Astrocyte (in vitro differentiated cells and primary cell): Measurements from ENCODE around the gene STAT1.

ENCODE experiments used
- EZH2 ChIP-seq: IDR thresholded peaks from 2 replicates; pipeline ENCODE4 v1.6.1; 2012; ENCODE audit warnings: mild to moderate bottlenecking, low read length, inconsistent platforms; ENCODE audit not compliant: insufficient read depth
- TF ChIP-seq, protein P1 (sequence below): IDR thresholded peaks from 2 replicates; pipeline ENCODE4 v1.5.1; 2011; ENCODE audit warnings: low read depth, mild to moderate bottlenecking, inconsistent platforms, low read length, moderate library complexity; ENCODE audit not compliant: insufficient read depth

DNA sequence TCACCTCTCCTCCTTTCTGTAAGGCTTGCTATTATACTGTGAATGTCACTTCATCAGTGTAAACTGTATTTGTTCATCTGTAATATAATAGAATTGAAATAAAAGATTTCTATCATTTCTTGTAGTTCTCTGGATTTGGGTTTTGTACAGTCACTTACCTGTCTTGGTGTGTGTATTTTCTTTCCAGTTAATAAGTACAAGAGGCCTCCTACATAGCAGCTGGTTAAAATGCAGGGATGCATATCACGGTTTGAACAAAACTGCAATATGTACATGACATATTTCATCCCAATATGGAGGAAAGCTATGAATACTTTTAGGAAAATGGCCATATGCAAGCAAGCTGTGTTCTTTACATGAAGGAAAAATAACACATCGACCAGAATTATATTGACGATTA, 5.4 kb upstream of the STAT1 start:
- TF ChIP-seq, protein P1, sequence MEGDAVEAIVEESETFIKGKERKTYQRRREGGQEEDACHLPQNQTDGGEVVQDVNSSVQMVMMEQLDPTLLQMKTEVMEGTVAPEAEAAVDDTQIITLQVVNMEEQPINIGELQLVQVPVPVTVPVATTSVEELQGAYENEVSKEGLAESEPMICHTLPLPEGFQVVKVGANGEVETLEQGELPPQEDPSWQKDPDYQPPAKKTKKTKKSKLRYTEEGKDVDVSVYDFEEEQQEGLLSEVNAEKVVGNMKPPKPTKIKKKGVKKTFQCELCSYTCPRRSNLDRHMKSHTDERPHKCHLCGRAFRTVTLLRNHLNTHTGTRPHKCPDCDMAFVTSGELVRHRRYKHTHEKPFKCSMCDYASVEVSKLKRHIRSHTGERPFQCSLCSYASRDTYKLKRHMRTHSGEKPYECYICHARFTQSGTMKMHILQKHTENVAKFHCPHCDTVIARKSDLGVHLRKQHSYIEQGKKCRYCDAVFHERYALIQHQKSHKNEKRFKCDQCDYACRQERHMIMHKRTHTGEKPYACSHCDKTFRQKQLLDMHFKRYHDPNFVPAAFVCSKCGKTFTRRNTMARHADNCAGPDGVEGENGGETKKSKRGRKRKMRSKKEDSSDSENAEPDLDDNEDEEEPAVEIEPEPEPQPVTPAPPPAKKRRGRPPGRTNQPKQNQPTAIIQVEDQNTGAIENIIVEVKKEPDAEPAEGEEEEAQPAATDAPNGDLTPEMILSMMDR = no peak
- no peak for TF ChIP-seq EZH2
